Measurements from ENCODE around the gene NSMCE3.
"Not testable (repeated sequence)": the region's sequence is repeated elsewhere in the genome, so short reads cannot be mapped to it uniquely, and the experiment has no call there.

NSMCE3 gene

GRCh38 chr15:29239395-29239794 lies 30.2 kb downstream of the NSMCE3 start:
- Histone ChIP-seq H4K5ac (ENCODE audit: low read length) (no peak overlapping the region), H3K79me2 (ENCODE audit: control insufficient read depth, insufficient read depth, low read length) (no peaks in the 10 kb centered on the region), H2AK5ac (ENCODE audit: low read length) (no peak overlapping the region), H3K56ac (ENCODE audit: low read length) (no peak overlapping the region), H4K8ac (ENCODE audit: low read depth, low read length) (no peak overlapping the region), H2BK5ac (ENCODE audit: low read length) (no peak overlapping the region), H2BK15ac (replicated peaks; ENCODE audit: low read depth) (no peak overlapping the region), H3K23ac (ENCODE audit: low read length) (no peak overlapping the region), H3K9ac (ENCODE audit: low read length) (no peak overlapping the region), H3K4me1 (ENCODE audit: control insufficient read depth, low read depth, low read length) (no peaks in the 10 kb centered on the region), H3K4ac (ENCODE audit: low read depth, low read length) (no peak overlapping the region), H3K27ac (ENCODE audit: low read depth, low read length) (no peak overlapping the region), H2BK120ac (ENCODE audit: low read depth, low read length) (no peak overlapping the region), H3K27me3 (ENCODE audit: insufficient read depth, low read length, poor library complexity) (no peaks in the 10 kb centered on the region), H3K4me3 (ENCODE audit: low read length) (no peak overlapping the region), H3K79me1 (ENCODE audit: low read length) (no peaks in the 10 kb centered on the region), H3K36me3 (ENCODE audit: control insufficient read depth, insufficient read depth, low read length) (no peaks in the 10 kb centered on the region), H3K18ac (ENCODE audit: low read length) (no peak overlapping the region), H3K4me2 (ENCODE audit: low read length) (no peak overlapping the region)
- DNase-seq: no peak
- WGBS (ENCODE audit: extremely low coverage, insufficient coverage, low lambda C conversion rate): no CpG with 5 or more reads among the region's 3 CpGs

GRCh38 chr15:29233566-29233965 lies 36.1 kb downstream of the NSMCE3 start:
- H2BK5ac ChIP-seq (ENCODE audit: low read length): no peak overlapping the region
- H3K27ac ChIP-seq (ENCODE audit: low read depth, low read length): no peak overlapping the region
- H3K18ac ChIP-seq (ENCODE audit: low read length): no peak overlapping the region
- H4K5ac ChIP-seq (ENCODE audit: low read length): no peak overlapping the region
- no peaks in the 10 kb centered on the region for H3K79me1 ChIP-seq (ENCODE audit: low read length)
- H3K27me3 ChIP-seq (ENCODE audit: insufficient read depth, low read length, poor library complexity): no peaks in the 10 kb centered on the region
- H3K4me2 ChIP-seq (ENCODE audit: low read length): no peak overlapping the region
- no peak overlapping the region for H2BK120ac ChIP-seq (ENCODE audit: low read depth, low read length)
- H3K4me1 ChIP-seq (ENCODE audit: control insufficient read depth, low read depth, low read length): no peaks in the 10 kb centered on the region
- H3K4ac ChIP-seq (ENCODE audit: low read depth, low read length): no peak overlapping the region
- DNase-seq: no peak
- H3K79me2 ChIP-seq (ENCODE audit: control insufficient read depth, insufficient read depth, low read length): no peaks in the 10 kb centered on the region
- no peaks in the 10 kb centered on the region for H3K36me3 ChIP-seq (ENCODE audit: control insufficient read depth, insufficient read depth, low read length)
- H3K23ac ChIP-seq (ENCODE audit: low read length): no peak overlapping the region
- no peak overlapping the region for H2BK15ac ChIP-seq (replicated peaks; ENCODE audit: low read depth)
- H3K4me3 ChIP-seq (ENCODE audit: low read length): no peak overlapping the region
- H2AK5ac ChIP-seq (ENCODE audit: low read length): no peak overlapping the region
- no peak overlapping the region for H4K8ac ChIP-seq (ENCODE audit: low read depth, low read length)
- no peak overlapping the region for H3K9ac ChIP-seq (ENCODE audit: low read length)
- WGBS (ENCODE audit: extremely low coverage, insufficient coverage, low lambda C conversion rate): no CpG with 5 or more reads among the region's 4 CpGs
- no peak overlapping the region for H3K56ac ChIP-seq (ENCODE audit: low read length)

GRCh38 chr15:29226436-29227208 lies 43.0 kb downstream of the NSMCE3 start:
- Histone ChIP-seq H3K4ac (ENCODE audit: low read depth, low read length) (no peak overlapping the region), H4K8ac (ENCODE audit: low read depth, low read length) (no peak overlapping the region), H3K4me2 (ENCODE audit: low read length) (no peak overlapping the region), H3K18ac (ENCODE audit: low read length) (no peak overlapping the region), H2BK15ac (replicated peaks; ENCODE audit: low read depth) (no peak overlapping the region), H3K56ac (ENCODE audit: low read length) (no peak overlapping the region), H3K23ac (ENCODE audit: low read length) (no peak overlapping the region), H3K4me3 (ENCODE audit: low read length) (no peak overlapping the region), H3K36me3 (ENCODE audit: control insufficient read depth, insufficient read depth, low read length) (no peaks in the 10 kb centered on the region), H3K79me1 (ENCODE audit: low read length) (no peaks in the 10 kb centered on the region), H4K5ac (ENCODE audit: low read length) (no peak overlapping the region), H3K9ac (ENCODE audit: low read length) (no peak overlapping the region), H2AK5ac (ENCODE audit: low read length) (no peak overlapping the region), H3K27me3 (ENCODE audit: insufficient read depth, low read length, poor library complexity) (no peaks in the 10 kb centered on the region), H3K4me1 (ENCODE audit: control insufficient read depth, low read depth, low read length) (no peaks in the 10 kb centered on the region), H2BK5ac (ENCODE audit: low read length) (no peak overlapping the region), H3K27ac (ENCODE audit: low read depth, low read length) (no peak overlapping the region), H2BK120ac (ENCODE audit: low read depth, low read length) (no peak overlapping the region), H3K79me2 (ENCODE audit: control insufficient read depth, insufficient read depth, low read length) (no peaks in the 10 kb centered on the region)
- no CpG with 5 or more reads among the region's 9 CpGs for WGBS (ENCODE audit: extremely low coverage, insufficient coverage, low lambda C conversion rate)
- no peak for DNase-seq

GRCh38 chr15:29225534-29226234 lies 43.9 kb downstream of the NSMCE3 start:
- WGBS (ENCODE audit: extremely low coverage, insufficient coverage, low lambda C conversion rate): no CpG with 5 or more reads among the region's 22 CpGs
- H3K4me2 ChIP-seq (ENCODE audit: low read length): no peak overlapping the region

GRCh38 chr15:29224987-29225363 lies 44.6 kb downstream of the NSMCE3 start:
- H3K79me2 ChIP-seq (ENCODE audit: control insufficient read depth, insufficient read depth, low read length); H4K8ac ChIP-seq (ENCODE audit: low read depth, low read length); H2AK5ac ChIP-seq (ENCODE audit: low read length); H3K36me3 ChIP-seq (ENCODE audit: control insufficient read depth, insufficient read depth, low read length); H3K27ac ChIP-seq (ENCODE audit: low read depth, low read length); H3K9ac ChIP-seq (ENCODE audit: low read length); H2BK120ac ChIP-seq (ENCODE audit: low read depth, low read length); H3K23ac ChIP-seq (ENCODE audit: low read length); H3K18ac ChIP-seq (ENCODE audit: low read length); H3K4me3 ChIP-seq (ENCODE audit: low read length); H3K79me1 ChIP-seq (ENCODE audit: low read length); DNase-seq; H3K56ac ChIP-seq (ENCODE audit: low read length); H3K27me3 ChIP-seq (ENCODE audit: insufficient read depth, low read length, poor library complexity); H2BK15ac ChIP-seq (replicated peaks; ENCODE audit: low read depth); H3K4me1 ChIP-seq (ENCODE audit: control insufficient read depth, low read depth, low read length); H3K4me2 ChIP-seq (ENCODE audit: low read length); H3K4ac ChIP-seq (ENCODE audit: low read depth, low read length); H2BK5ac ChIP-seq (ENCODE audit: low read length); H4K5ac ChIP-seq (ENCODE audit: low read length): not testable (repeated sequence)
- WGBS (ENCODE audit: extremely low coverage, insufficient coverage, low lambda C conversion rate): no CpG with 5 or more reads among the region's 15 CpGs

More at GRCh38 chr15:29225534-29226234, 43.9 kb downstream of the NSMCE3 start:
- Histone ChIP-seq H3K79me2 (ENCODE audit: control insufficient read depth, insufficient read depth, low read length) (no peaks in the 10 kb centered on the region), H3K18ac (ENCODE audit: low read length) (no peak overlapping the region), H3K4me3 (ENCODE audit: low read length) (no peak overlapping the region), H2BK120ac (ENCODE audit: low read depth, low read length) (no peak overlapping the region), H3K4me1 (ENCODE audit: control insufficient read depth, low read depth, low read length) (no peaks in the 10 kb centered on the region), H3K36me3 (ENCODE audit: control insufficient read depth, insufficient read depth, low read length) (no peaks in the 10 kb centered on the region), H3K27me3 (ENCODE audit: insufficient read depth, low read length, poor library complexity) (no peaks in the 10 kb centered on the region), H3K79me1 (ENCODE audit: low read length) (no peaks in the 10 kb centered on the region), H2AK5ac (ENCODE audit: low read length) (no peak overlapping the region), H2BK5ac (ENCODE audit: low read length) (no peak overlapping the region), H3K9ac (ENCODE audit: low read length) (no peak overlapping the region), H3K23ac (ENCODE audit: low read length) (no peak overlapping the region), H3K4ac (ENCODE audit: low read depth, low read length) (no peak overlapping the region), H4K8ac (ENCODE audit: low read depth, low read length) (no peak overlapping the region), H2BK15ac (replicated peaks; ENCODE audit: low read depth) (no peak overlapping the region), H3K56ac (ENCODE audit: low read length) (no peak overlapping the region), H3K27ac (ENCODE audit: low read depth, low read length) (no peak overlapping the region), H4K5ac (ENCODE audit: low read length) (no peak overlapping the region)
- DNase-seq: no peak

All from mesendoderm (in vitro differentiated cells).